Aorta (tissue), 5 donors: ENCODE measurements around the gene CTSZ. TPM values are rescaled to one million over a fixed set of nuclear protein-coding genes. Genes with fewer than 3 reads are reported as not detected.

Experiments
- ATAC-seq: fragments of 200-7000 bp; cut with Tn5 transposase; one replicate; pipeline ENCODE4 v1.9.1; 2022; ENCODE audit warnings: moderate library complexity; ENCODE audit not compliant: low FRiP score
- DNase-seq, 2 donors: peaks; one replicate each; pipeline ENCODE4 v3.0.0-alpha.2; 2020
- H3K27ac ChIP-seq, 2 donors: one replicate each; pipeline ENCODE4 v1.5.1; 2013; ENCODE audit warnings: low read length in 2 of 2, mild to moderate bottlenecking in 2 of 2, moderate library complexity in 2 of 2, control low read depth in 1 of 2, inconsistent platforms in 1 of 2, low read depth in 1 of 2
- H3K27me3 ChIP-seq, 2 donors: one replicate each; pipeline ENCODE4 v1.6.1; 2013; ENCODE audit warnings: control low read depth in 1 of 2, low read length in 1 of 2, mild to moderate bottlenecking in 1 of 2, moderate library complexity in 1 of 2; ENCODE audit not compliant: insufficient read depth in 2 of 2, control insufficient read depth in 1 of 2
- H3K36me3 ChIP-seq, 2 donors: one replicate each; pipeline ENCODE4 v1.6.1; 2013; ENCODE audit warnings: control low read depth in 1 of 2, low read length in 1 of 2, mild to moderate bottlenecking in 1 of 2; ENCODE audit not compliant: insufficient read depth in 2 of 2, control insufficient read depth in 1 of 2
- H3K4me1 ChIP-seq, 2 donors: one replicate each; pipeline ENCODE4 v1.6.1; 2013; ENCODE audit warnings: low read length in 2 of 2, control low read depth in 1 of 2, mild to moderate bottlenecking in 1 of 2, moderate library complexity in 1 of 2; ENCODE audit not compliant: insufficient read depth in 2 of 2, control insufficient read depth in 1 of 2
- H3K4me3 ChIP-seq, 2 donors: one replicate each; pipeline ENCODE4 v1.5.1; 2013; ENCODE audit warnings: low read length in 2 of 2, control low read depth in 1 of 2, mild to moderate bottlenecking in 1 of 2
- H3K9me3 ChIP-seq: one replicate; pipeline ENCODE4 v1.6.1; 2013; ENCODE audit warnings: mild to moderate bottlenecking, low read length; ENCODE audit not compliant: control insufficient read depth
- WGBS, 2 donors: extraction: QIAGEN DNeasy Blood & Tissue Kit; methylation state at CpG; one replicate each; pipeline ENCODE4 v1.1.7; 2013; 5-methylcytosine and 5-hydroxymethylcytosine counted together
- intact Hi-C, 2 donors: fragments of 100-400 bp; cut with DNase I; formaldehyde crosslinking; loops; one replicate each; pipeline versions ENCODE4 v1.14.2 to v1.15.0; 2022
- polyA plus RNA-seq, 2 donors: library from polyadenylated mRNA; stranded (reverse); fragments of 200-250 nt; gene quantifications; one replicate each; pipeline ENCODE4 v1.2.3, GENCODE V29; 2013
- total RNA-seq, 2 donors: library from RNA; stranded (reverse); fragmentation: NEBNext Ultra II Directional; extraction: Animal tissue kit (Norgen Biotek cat#: 25700); gene quantifications; one replicate each; pipeline ENCODE4 v1.2.1, GENCODE V29; 2021
- donor health status: healthy with polysubstance abuse.
- donor health status: Bipolar disorder and iron deficiency.
- donor health status: DM: no; HTN: no; CAD: no.
- donor health status: DM: no; HTN: no; CAD: no.
- donor health status: DM: yes; HTN: yes; CAD: no.

The CTSZ gene
- total and polyA plus RNA-seq, 4 donors = 183 to 350 (median 270) TPM

GRCh38 chr20:59000326-59000725 is 6.7 kb downstream of the CTSZ start:
- WGBS, 2 donors = 77 to 82% methylated on average over 3 of the region's 3 CpGs
- peaks cover 5 to 12% of the 10 kb centered on the region in 2 donors for H3K36me3 ChIP-seq

DNA sequence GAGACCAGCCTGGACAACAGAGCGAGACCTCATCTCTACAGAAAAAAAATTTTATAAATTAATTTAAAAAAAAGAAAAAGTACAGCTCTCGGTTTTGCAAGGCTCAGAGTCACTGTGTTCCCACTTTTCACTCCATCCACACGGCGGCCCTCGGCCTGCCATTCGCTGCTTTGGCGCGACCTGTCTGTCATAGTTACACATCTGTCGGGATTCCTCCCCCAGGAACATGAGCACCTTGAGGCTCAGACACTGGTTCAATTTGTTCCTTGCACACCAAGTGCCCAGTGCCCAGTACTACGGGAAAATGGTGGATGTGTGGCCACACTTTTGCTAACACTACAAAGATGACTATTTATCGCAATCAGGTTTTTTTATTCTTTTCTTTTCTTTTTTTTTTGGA is 8.4 kb downstream of the CTSZ start:
- intact Hi-C loops = loop anchor here in 1 of 2 donors (5.0 kb wide), 1 partner anchor 34 kb away; the partner anchor contains the start of gene ATP5F1E
- H3K36me3 ChIP-seq = peaks cover 5 to 18% of the 10 kb centered on the region in 2 donors
- WGBS, 2 donors = 91% methylated on average over 11 of the region's 11 CpGs
- no peaks in the 10 kb centered on the region for H3K9me3 ChIP-seq
- no peak for ATAC-seq
- no peak overlapping the region for H3K27ac ChIP-seq
- no peaks in the 10 kb centered on the region for H3K4me1 ChIP-seq
- H3K4me3 ChIP-seq = no peak overlapping the region
- no peaks in the 10 kb centered on the region for H3K27me3 ChIP-seq
- DNase-seq = peak in 1 of 2 donors; percentile 71

More at GRCh38 chr20:59000326-59000725, 6.7 kb downstream of the CTSZ start:
- DNase-seq (no peak), ATAC-seq (no peak)
- Histone ChIP-seq H3K27ac (no peak overlapping the region), H3K4me1 (no peaks in the 10 kb centered on the region), H3K9me3 (no peaks in the 10 kb centered on the region), H3K27me3 (no peaks in the 10 kb centered on the region), H3K4me3 (no peak overlapping the region)
- intact Hi-C loops = no loop called here

DNA sequence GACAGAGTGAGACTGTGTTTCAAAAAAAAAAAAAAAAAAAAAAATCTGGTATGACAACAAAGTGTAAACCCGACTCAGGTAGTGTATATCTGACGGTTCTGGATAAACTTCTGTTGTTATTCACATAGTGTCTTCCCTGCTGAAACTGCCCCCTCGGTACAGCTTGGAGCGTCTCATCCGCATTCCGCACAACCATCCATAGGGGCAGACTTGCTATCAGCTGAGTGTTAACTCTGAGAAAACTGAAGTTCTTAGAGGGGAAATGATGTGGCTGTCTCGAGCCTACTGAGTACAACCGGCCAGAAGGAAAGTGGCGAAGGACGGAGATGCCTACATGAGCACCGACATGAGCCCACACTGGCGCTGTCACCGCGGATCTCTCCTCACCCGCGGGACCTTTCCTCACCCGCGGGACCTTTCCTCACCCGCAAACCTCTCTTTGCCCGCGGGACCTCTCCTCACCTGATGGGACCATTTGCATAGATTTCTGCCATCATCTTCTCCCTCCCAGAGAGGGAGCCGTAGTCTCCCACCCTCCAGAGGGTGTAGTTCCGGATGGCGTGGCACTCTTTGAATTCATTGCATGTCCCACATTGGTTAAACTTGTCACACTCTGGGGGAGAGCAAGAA is 9.8 kb downstream of the CTSZ start:
- intact Hi-C loops = loop anchor here in 1 of 2 donors (5.0 kb wide), 1 partner anchor 35 kb away; the partner anchor contains the start of gene ATP5F1E

GRCh38 chr20:58996226-58996611 is 10.8 kb downstream of the CTSZ start:
- Histone ChIP-seq H3K4me3 (no peak overlapping the region), H3K27ac (no peak overlapping the region), H3K4me1 (no peaks in the 10 kb centered on the region), H3K9me3 (no peaks in the 10 kb centered on the region), H3K36me3 (peaks cover 5 to 22% of the 10 kb centered on the region in 2 donors), H3K27me3 (no peaks in the 10 kb centered on the region)
- ATAC-seq (no peak), DNase-seq (peak in 1 of 2 donors; percentile 61)
- intact Hi-C loops = loop anchor here in 1 of 2 donors (5.0 kb wide), 1 partner anchor 36 kb away; the partner anchor contains the start of gene ATP5F1E
- 87 to 88% methylated on average over 12 of the region's 12 CpGs for WGBS, 2 donors

More for the DNA sequence above, 9.8 kb downstream of the CTSZ start:
- Histone ChIP-seq H3K27me3 (no peaks in the 10 kb centered on the region), H3K27ac (no peak overlapping the region), H3K4me1 (no peaks in the 10 kb centered on the region), H3K4me3 (no peak overlapping the region), H3K36me3 (peaks cover 5 to 22% of the 10 kb centered on the region in 2 donors), H3K9me3 (no peaks in the 10 kb centered on the region)
- WGBS, 2 donors = 89 to 91% methylated on average over 24 of the region's 24 CpGs
- ATAC-seq = no peak
- DNase-seq = peak in 1 of 2 donors; percentile 61

GRCh38 chr20:58995461-58996225 is 11.4 kb downstream of the CTSZ start:
- intact Hi-C loops = loop anchor here in 1 of 2 donors (5.0 kb wide), 1 partner anchor 37 kb away; the partner anchor contains the start of gene ATP5F1E
- DNase-seq (peak in 1 of 2 donors; percentile 61), ATAC-seq (no peak)
- H3K4me1 ChIP-seq = no peaks in the 10 kb centered on the region
- H3K27ac ChIP-seq = no peak overlapping the region
- no peaks in the 10 kb centered on the region for H3K9me3 ChIP-seq
- H3K4me3 ChIP-seq = no peak overlapping the region
- 79 to 83% methylated on average over 18 of the region's 18 CpGs for WGBS, 2 donors
- no peaks in the 10 kb centered on the region for H3K27me3 ChIP-seq
- peaks cover 5 to 20% of the 10 kb centered on the region in 2 donors for H3K36me3 ChIP-seq

DNA sequence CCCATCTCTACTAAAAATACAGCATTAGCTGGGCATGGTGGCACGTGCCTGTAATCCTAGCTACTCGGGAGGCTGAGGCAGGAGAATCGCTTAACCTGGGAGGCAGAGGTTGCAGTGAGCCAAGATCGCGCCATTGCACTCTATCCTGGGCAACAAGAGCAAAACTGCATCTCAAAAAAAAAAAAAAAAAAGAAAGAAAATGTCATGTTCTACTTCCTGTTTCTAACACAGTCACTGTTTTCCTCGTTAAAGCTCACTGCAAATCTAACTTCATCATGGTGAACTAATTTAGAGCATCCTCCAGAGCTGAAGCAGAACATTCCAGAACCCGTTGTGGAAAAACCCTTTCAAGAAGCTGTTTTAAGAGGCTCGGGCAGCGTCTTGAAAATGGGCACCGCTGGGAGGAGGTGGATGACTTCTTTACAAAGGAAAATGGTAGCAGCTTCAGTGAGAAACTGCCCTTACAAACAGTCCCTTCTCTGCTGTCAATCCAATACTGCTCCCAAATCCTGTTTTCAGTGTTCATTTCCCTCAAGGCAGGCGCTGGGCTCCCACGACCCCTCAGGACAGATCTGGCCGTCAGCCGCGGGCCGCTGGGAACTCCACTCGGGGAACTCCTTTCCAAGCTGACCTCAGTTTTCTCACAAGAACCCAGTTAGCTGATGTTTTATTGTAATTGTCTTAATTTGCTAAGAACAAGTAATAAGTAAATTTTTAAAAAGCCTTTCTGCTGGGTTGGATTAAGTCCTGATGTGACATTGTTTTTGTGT is 12.5 kb downstream of the CTSZ start:
- ATAC-seq (no peak), DNase-seq (peak in 1 of 2 donors; percentile 71)

GRCh38 chr20:58993332-58994248 is 13.5 kb downstream of the CTSZ start:
- 82 to 85% methylated on average over 23 of the region's 23 CpGs for WGBS, 2 donors
- peak in 1 of 2 donors; percentile 73 for DNase-seq
- no peaks in the 10 kb centered on the region for H3K4me1 ChIP-seq
- no peak overlapping the region for H3K4me3 ChIP-seq
- H3K27me3 ChIP-seq = no peaks in the 10 kb centered on the region
- H3K36me3 ChIP-seq = peaks cover 5 to 17% of the 10 kb centered on the region in 2 donors
- intact Hi-C loops = no loop called here
- H3K9me3 ChIP-seq = no peaks in the 10 kb centered on the region
- no peak for ATAC-seq
- H3K27ac ChIP-seq = no peak overlapping the region

More for the DNA sequence above, 12.5 kb downstream of the CTSZ start:
- H3K4me3 ChIP-seq = no peak overlapping the region
- no peaks in the 10 kb centered on the region for H3K4me1 ChIP-seq
- peaks cover 5 to 20% of the 10 kb centered on the region in 2 donors for H3K36me3 ChIP-seq
- intact Hi-C loops = loop anchor here in 1 of 2 donors (5.0 kb wide), 1 partner anchor 38 kb away; the partner anchor contains the start of gene ATP5F1E
- H3K27me3 ChIP-seq = no peaks in the 10 kb centered on the region
- WGBS, 2 donors = 77 to 81% methylated on average over 17 of the region's 17 CpGs
- no peak overlapping the region for H3K27ac ChIP-seq
- no peaks in the 10 kb centered on the region for H3K9me3 ChIP-seq
